Smooth muscle cell (in vitro differentiated cells): Measurements from ENCODE around the gene ECT2L. TPM values are rescaled to one million over a fixed set of nuclear protein-coding genes. Genes with fewer than 3 reads are reported as not detected.
A peak's percentile ranks its signal among the peaks of the same experiment; 100 is the strongest.

Source experiments
- DNase-seq: peaks from one replicate; lab custom pipeline; 2025; ENCODE audit not compliant: unreplicated experiment; lab: John Stamatoyannopoulos, UW
- H2AFZ ChIP-seq: fragments of 200-600 bp; sonication (generic); 2 replicates; pipeline ENCODE4 v1.6.0; 2016; ENCODE audit warnings: antibody characterized with exemption, low read depth, mild to moderate bottlenecking
- H3F3A ChIP-seq: fragments of 200-600 bp; sonication (generic); 2 replicates; pipeline ENCODE4 v1.6.0; 2017; ENCODE audit warnings: antibody characterized with exemption, low read depth
- H3K27ac ChIP-seq: fragments of 200-600 bp; sonication (generic); 2 replicates; pipeline ENCODE4 v1.5.1; 2016; ENCODE audit warnings: low read depth, mild to moderate bottlenecking
- H3K27me3 ChIP-seq: fragments of 200-600 bp; sonication (generic); 2 replicates; pipeline ENCODE4 v1.6.1; 2016; ENCODE audit warnings: low read depth, mild to moderate bottlenecking
- H3K36me3 ChIP-seq: fragments of 200-600 bp; sonication (generic); 2 replicates; pipeline ENCODE4 v1.5.1; 2016; ENCODE audit warnings: low read depth
- H3K4me1 ChIP-seq: fragments of 200-600 bp; sonication (generic); 2 replicates; pipeline ENCODE4 v1.5.1; 2016; ENCODE audit warnings: low read depth
- H3K4me2 ChIP-seq: fragments of 200-600 bp; sonication (generic); 2 replicates; pipeline ENCODE4 v1.6.0; 2016; ENCODE audit warnings: mild to moderate bottlenecking
- H3K4me3 ChIP-seq: fragments of 200-600 bp; sonication (generic); 2 replicates; pipeline ENCODE4 v1.5.1; 2016; ENCODE audit warnings: mild to moderate bottlenecking
- H3K79me2 ChIP-seq: fragments of 200-600 bp; sonication (generic); 2 replicates; pipeline ENCODE4 v1.6.0; 2016; ENCODE audit warnings: low read depth, mild to moderate bottlenecking
- H3K9ac ChIP-seq: fragments of 200-600 bp; sonication (generic); 2 replicates; pipeline ENCODE4 v1.6.0; 2016; ENCODE audit warnings: low read depth
- H3K9me3 ChIP-seq: fragments of 200-600 bp; sonication (generic); replicated peaks from 2 replicates; pipeline ENCODE4 v1.5.1; 2016; ENCODE audit warnings: low read depth
- H4K20me1 ChIP-seq: fragments of 200-600 bp; sonication (generic); 2 replicates; pipeline ENCODE4 v1.6.0; 2016; ENCODE audit warnings: low read depth
- CTCF ChIP-seq: fragments of 200-600 bp; sonication (generic); IDR thresholded peaks from 2 replicates; pipeline ENCODE4 v1.5.1; 2017; ENCODE audit warnings: borderline replicate concordance, mild to moderate bottlenecking, antibody characterized with exemption; ENCODE audit not compliant: insufficient read depth, poor library complexity, severe bottlenecking
- WGBS: methylation state at CpG from one replicate; pipeline ENCODE4 v1.1.7; 2016; ENCODE audit warnings: low lambda C conversion rate; 5-methylcytosine and 5-hydroxymethylcytosine counted together
- polyA plus RNA-seq: library from polyadenylated mRNA; unstranded; fragments of >200 nt; fragmentation: Nextera tagmentation; extraction: Ambion mirVana; gene quantifications from 2 replicates; pipeline ENCODE4 v1.2.1, GENCODE V29; 2016
- total RNA-seq: library from RNA; depleted of rRNA; stranded (reverse); fragments of >200 nt; gene quantifications from 2 replicates; pipeline ENCODE4 v1.2.3, GENCODE V29; 2014

Gene ECT2L
- total and polyA plus RNA-seq, 2 experiments from 2014 or later: 0.14 TPM; not detected in 1

GRCh38 chr6:138865480-138866109 lies 69.7 kb downstream of the ECT2L start:
- peaks cover 19% of the 10 kb centered on the region for H3K4me1 ChIP-seq
- no peaks in the 10 kb centered on the region for H3K79me2 ChIP-seq
- H3K4me3 ChIP-seq: no peak overlapping the region
- no peak overlapping the region for H3K4me2 ChIP-seq
- no peaks in the 10 kb centered on the region for H3K27me3 ChIP-seq
- peaks cover 9% of the 10 kb centered on the region for H3F3A ChIP-seq
- H3K9ac ChIP-seq: no peak overlapping the region
- 84% methylated on average over 6 of the region's 6 CpGs for WGBS
- H4K20me1 ChIP-seq: no peaks in the 10 kb centered on the region
- H3K36me3 ChIP-seq: no peaks in the 10 kb centered on the region
- H3K27ac ChIP-seq: no peak overlapping the region
- TF ChIP-seq CTCF: no peak
- no peak for DNase-seq
- no peaks in the 10 kb centered on the region for H3K9me3 ChIP-seq
- H2AFZ ChIP-seq: no peak overlapping the region

DNA sequence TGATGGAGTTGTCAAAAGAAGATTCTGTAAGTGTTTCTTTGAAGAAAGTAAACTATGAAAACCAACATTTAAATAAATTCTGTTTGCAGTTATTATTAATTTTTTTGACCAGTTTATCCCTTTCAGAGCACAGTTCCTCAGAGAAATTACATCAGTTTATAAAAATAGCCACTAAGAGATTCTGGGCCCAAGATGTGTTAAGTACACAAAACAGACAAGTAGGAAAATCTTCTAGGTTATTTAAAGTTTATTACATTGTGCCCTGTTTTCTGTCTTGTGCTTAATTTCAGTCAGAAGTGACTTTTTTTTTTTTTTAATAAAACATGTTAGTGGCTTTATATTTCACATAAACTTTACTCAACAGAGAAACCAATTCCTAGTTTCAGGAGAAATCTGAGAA lies 72.3 kb downstream of the ECT2L start:
- no peak overlapping the region for H3K9ac ChIP-seq
- peaks cover 9% of the 10 kb centered on the region for H3F3A ChIP-seq
- H3K36me3 ChIP-seq: no peaks in the 10 kb centered on the region
- H3K27ac ChIP-seq: peak overlapping the region; percentile 13
- H3K27me3 ChIP-seq: no peaks in the 10 kb centered on the region
- TF ChIP-seq CTCF: no peak
- H2AFZ ChIP-seq: peak overlapping the region; percentile 41
- no peak for DNase-seq
- peak overlapping the region; percentile 60 for H3K4me2 ChIP-seq
- H3K4me1 ChIP-seq: peaks cover 19% of the 10 kb centered on the region
- no peaks in the 10 kb centered on the region for H4K20me1 ChIP-seq
- H3K9me3 ChIP-seq: no peaks in the 10 kb centered on the region
- H3K79me2 ChIP-seq: no peaks in the 10 kb centered on the region
- no peak overlapping the region for H3K4me3 ChIP-seq

- peaks cover 9% of the 10 kb centered on the region for H3F3A ChIP-seq
- no peaks in the 10 kb centered on the region for H3K27me3 ChIP-seq
- peak overlapping the region; percentile 53 for H2AFZ ChIP-seq
- no peaks in the 10 kb centered on the region for H3K36me3 ChIP-seq
- TF ChIP-seq CTCF: no peak
- peak overlapping the region; percentile 12 for H3K27ac ChIP-seq
- H3K9ac ChIP-seq: no peak overlapping the region
- peak overlapping the region; percentile 60 for H3K4me2 ChIP-seq
- no peak overlapping the region for H3K4me3 ChIP-seq
- no peaks in the 10 kb centered on the region for H3K79me2 ChIP-seq
- no peak for DNase-seq
- WGBS: 27% methylated on average over 4 of the region's 4 CpGs
- no peaks in the 10 kb centered on the region for H3K9me3 ChIP-seq
- H3K4me1 ChIP-seq: peaks cover 19% of the 10 kb centered on the region
- H4K20me1 ChIP-seq: no peaks in the 10 kb centered on the region
These were observed 73.5 kb downstream of the ECT2L start for GRCh38 chr6:138869398-138869797.

- Histone ChIP-seq H3K79me2 (no peaks in the 10 kb centered on the region), H3K9ac (no peak overlapping the region), H3F3A (peaks cover 7% of the 10 kb centered on the region), H3K4me2 (no peak overlapping the region), H2AFZ (no peak overlapping the region), H4K20me1 (no peaks in the 10 kb centered on the region), H3K9me3 (no peaks in the 10 kb centered on the region), H3K27me3 (no peaks in the 10 kb centered on the region), H3K27ac (no peak overlapping the region), H3K4me1 (peaks cover 17% of the 10 kb centered on the region), H3K36me3 (no peaks in the 10 kb centered on the region), H3K4me3 (no peak overlapping the region)
- WGBS: 85% methylated on average over 8 of the region's 8 CpGs
- no peak for DNase-seq
- TF ChIP-seq CTCF: no peak
These were observed 77.3 kb downstream of the ECT2L start for GRCh38 chr6:138873191-138873590.
